HG02870 (cell line): ENCODE results near the gene PKNOX2.

Experiments used
- ATAC-seq: cut with Tn5 transposase; IDR thresholded peaks from one replicate; pipeline ENCODE4 v1.9.1; 2021; ENCODE audit warnings: mild to moderate bottlenecking, moderate library complexity; ENCODE audit not compliant: unreplicated experiment

Gene PKNOX2

DNA sequence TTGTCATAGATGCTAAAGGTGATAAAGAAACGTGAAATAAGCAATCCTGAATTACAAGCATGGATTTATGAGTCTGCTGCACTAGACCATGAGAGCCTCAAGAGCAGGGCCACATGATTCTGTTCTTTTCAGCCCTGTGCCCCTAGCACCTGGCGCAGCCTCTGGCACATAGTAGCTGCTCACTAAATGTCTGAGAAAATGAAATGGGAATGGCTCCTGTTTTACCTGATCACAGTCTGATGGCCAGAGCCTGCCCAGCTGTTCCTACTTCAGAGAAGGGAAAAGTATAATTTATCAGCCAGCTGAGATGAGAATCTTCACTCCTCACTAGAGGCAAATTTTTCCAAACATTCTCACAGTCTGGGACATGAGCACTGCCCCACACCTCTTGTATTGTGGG lies 10.7 kb upstream of the PKNOX2 start:
- no peak for ATAC-seq

DNA sequence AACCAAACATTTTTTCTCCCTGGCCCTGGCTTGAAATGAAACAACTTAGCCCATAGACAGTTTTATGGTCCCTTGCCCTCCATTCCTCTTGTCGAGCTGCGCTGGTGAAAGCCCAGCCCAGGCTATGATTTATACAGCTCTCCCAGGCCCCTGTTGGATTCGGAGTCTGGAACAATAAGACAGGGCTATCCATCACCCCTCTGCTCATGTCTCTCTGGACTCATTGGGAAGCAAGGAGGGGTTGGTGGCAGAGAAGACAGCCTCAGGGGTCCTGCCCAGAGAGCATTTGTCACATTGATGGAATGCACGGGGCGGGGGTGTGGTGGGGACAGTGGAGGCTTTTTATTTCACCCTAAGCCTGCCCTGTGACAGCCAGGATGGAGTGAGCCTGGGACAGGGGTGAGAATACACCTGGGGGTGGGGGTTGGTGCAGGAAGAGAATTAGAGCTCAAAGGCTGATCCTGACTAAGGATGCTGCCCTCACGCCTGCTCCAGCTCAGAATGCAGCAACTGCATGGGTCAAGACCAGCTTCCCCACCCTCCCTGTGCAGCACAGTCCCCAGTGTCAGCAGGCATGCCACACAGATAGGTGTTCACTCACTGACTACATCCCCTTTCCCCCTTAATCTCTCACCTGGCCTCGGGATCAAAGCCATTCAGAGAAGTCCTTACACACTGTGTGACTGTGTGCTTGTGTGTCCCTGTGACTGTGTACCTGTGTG lies 10.0 kb upstream of the PKNOX2 start:
- ATAC-seq = no peak

DNA sequence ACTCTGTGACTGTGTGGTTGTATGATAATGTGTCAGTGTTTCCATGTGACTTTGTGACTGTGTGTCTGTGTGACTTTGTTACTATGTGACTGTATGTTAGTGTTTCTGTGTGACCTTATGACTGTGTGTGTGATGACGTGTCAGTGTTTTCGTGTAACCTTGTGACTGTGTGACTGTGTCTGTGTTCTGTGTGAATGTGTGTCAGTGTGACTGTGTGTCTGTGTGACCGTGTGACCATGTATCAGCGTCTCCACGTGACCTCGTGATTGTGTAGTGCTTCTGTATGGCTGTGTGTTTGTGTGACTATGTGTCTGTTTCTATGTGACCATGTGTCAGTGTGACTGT lies 9.5 kb upstream of the PKNOX2 start:
- no peak for ATAC-seq

DNA sequence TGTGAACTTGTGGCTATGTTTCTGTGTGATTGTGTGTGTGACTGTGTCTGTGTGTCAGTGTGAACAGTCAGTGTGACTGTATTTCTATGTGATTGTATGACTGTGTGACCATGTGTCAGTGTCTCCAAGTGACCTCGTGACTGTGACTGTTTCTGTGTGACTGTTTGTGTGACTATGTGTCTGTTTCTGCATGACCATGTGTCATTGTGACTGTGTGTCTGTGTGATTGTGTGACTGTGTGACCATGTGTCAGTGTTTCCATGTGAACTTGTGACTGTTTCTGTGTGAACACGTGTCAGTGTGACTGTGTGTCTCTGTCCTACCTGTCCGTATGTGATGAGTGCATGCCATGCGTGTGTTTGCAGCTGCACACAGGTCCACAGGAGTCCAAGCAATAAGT lies 8.8 kb upstream of the PKNOX2 start:
- ATAC-seq = no peak

DNA sequence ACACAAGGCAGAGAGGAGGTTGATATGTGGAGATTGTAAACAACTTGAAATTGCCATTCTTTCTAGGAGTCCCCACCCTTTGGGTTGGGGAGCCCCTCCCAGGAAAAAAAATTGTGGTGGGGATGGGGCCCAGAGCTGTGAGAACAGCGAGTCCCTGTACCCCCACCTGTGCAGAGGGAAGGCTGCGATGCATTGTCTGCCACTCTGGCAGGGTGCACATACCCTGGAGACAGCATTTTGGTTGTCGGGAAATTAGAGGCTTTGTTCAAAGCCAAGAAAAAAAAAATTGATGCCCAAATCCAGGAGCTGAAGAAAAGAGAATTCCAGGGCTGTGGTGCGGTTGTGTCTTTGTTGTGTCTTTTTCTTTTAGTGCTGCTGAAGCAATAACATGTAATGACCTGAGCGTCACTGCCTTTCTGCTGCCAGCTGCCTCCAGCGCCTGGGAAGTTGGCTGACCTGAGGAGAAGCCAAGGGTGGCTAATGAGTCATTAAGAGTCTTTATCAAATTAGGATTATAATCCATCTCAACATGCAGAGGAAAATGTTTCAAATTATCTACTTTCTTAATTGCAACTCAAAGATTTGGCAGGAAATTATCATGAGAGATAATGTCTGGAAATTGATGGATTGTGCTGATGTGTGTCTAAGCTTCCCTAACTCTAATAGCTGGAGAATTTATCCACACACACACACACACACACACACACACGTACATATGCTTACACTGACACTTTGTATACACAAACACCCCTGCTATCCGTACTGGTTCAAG lies 8.0 kb upstream of the PKNOX2 start:
- ATAC-seq = no peak

DNA sequence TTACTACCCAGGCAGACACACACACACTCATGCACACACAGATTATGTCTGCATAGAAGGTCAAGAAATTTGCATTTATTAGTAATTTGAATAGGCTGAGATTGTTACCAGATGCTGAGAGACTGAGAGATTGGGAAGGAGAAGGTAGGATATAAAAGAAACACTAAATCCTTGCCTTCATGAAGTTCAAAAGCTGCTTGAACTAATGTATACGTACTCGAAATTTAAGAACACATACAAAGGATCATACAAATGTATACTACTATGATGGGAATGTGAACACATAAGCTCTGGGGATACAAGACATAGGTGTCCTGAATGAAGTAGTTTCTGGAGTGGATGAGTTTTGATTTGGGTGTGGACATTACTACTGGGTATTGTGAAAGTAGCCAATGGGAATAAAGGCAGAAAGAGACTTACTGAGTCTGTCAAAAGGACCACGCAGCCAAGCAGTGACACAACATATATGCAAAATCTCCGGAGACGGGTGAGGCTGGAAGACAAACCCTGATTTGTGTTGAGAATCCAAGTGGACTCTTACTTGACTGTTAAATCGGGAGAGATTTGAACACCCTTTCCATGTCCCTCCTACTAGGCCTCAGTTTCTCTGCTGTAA lies 7.3 kb upstream of the PKNOX2 start:
- ATAC-seq = no peak

DNA sequence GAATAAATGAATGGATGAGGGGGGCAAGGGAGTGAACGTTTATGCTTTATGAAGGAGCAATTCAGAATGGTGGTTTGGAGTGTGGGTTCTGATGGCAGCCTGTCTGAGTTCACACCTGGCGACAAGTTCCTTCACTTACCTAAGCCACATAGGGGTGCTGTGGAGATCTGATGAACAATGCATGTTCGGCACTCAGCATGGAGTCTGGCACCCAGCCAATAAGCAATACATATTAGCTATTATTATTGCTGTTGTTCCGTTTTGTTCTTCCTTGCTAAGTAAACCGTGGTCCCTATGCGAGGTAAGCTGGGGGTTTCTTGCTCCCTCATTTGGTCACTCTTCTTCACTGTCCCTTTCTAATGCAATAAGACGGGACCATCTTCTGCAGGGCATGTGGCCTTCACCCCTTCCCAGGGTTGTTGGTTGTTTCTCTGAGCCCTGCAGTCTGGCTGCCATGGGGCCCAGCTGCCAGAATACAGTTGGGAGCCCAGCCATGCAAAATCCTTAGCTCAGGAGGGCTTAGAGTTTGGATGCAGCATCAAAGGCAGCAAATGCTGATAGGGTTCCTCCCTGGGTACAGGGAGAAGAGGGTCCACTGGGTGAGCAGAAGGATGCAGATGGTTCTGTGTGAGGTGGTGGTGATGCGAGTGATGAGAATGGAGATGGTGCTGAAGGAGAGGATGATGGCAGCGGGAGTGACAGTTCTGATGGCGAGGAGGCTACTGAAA lies 6.4 kb upstream of the PKNOX2 start:
- ATAC-seq = no peak

DNA sequence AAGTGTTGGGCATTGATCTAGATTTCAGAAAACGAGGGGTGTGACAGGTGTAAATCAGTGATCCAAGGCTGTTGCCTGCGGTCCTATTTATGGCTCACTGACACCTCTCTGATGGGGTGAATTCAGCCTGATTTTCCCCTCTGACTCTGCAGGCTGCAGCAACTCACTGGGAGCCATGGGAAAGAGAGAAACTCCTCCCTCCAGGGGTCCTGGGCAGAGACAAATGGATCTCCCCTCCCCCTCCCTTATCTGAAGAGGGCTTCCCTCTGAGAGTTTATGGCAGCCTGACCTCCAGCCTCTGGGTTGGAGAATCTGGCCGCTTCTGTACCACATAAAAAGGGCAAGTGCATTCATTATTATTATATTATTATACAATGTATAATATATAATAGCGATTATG lies 1.8 kb upstream of the PKNOX2 start:
- no peak for ATAC-seq

DNA sequence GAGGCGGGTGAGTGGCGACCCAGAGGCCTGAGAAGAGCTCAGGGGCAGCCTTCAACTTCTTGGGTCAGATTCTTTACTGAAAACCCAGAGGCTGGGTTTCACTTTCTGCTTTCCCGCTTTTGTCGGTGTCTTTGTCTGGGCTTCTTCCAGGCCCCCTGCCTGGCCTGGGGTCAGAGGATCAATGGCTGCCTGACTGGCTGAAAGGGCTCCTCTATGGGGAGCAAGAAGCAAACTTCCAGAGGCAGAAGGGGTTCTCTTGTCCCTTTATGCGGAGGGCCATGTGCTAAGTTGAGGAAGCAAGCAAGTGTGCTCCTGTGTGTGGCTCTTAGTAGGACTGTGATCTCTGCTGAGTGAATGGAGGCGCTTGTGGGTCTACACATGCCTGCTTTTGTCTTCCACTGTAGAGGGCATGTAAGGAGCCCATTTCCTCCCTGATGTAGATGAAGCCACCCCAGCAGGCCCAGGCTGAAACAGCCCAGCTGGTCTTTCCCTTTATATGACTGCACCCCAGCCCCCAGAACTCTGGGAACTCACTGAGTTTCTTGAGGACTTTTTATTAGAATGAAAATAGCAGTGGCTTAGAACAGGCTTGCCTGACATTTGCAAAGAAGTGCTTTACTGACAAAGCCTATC lies 1.0 kb upstream of the PKNOX2 start:
- ATAC-seq = no peak

DNA sequence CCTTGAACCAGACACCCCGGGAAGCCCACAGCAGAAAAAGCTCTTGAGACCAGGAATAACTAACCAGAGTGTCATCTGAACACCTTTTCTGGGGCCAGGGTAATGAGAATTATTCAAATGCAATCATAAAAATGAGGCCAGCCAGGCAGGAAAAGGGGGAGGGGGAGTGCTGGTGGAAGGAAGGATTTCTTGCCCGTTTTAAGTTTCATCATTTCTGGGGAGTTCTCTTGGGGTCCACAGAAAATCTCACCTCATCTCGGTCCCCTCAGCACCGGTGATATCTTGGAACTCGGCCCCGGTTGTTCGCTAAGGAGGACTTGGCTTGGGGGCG lies 495 bp upstream of the PKNOX2 start:
- ATAC-seq = no peak

DNA sequence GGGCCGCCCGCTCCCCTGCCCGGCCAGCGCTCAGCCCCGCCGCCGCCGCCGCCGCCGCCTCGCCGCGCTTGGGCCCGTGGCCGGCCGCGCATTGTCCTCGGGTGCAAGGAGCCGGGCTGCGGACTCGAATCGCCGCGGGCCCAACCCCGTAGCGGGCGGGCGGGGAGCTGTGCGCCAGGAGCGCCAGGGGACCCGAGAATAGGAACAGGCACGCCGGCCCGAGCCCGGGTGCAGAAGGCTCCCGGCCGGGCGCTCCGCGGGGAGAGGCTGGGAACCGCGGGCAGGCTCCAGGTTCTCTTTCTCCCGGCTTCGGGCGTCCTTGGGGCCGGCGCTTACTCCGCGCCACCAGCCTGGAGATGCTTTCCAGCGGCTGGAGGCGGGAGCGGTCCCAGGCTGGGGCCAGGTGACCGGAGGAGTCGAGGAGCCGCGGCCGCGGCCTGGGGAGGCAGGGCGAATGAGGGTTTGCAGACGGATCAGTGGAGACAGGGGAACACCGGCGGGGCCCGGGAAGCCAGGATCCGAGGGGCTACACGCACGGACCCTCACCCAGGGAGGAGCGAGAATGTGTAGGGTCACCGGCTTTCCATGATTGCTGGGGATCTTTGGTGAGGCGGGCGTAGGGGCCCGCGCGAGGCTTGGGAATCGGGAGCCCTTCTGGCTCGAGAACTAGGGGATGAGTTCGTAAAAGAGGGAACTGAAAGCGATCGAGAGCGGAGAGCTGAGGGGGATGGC lies 726 bp downstream of the PKNOX2 start:
- ATAC-seq = no peak

DNA sequence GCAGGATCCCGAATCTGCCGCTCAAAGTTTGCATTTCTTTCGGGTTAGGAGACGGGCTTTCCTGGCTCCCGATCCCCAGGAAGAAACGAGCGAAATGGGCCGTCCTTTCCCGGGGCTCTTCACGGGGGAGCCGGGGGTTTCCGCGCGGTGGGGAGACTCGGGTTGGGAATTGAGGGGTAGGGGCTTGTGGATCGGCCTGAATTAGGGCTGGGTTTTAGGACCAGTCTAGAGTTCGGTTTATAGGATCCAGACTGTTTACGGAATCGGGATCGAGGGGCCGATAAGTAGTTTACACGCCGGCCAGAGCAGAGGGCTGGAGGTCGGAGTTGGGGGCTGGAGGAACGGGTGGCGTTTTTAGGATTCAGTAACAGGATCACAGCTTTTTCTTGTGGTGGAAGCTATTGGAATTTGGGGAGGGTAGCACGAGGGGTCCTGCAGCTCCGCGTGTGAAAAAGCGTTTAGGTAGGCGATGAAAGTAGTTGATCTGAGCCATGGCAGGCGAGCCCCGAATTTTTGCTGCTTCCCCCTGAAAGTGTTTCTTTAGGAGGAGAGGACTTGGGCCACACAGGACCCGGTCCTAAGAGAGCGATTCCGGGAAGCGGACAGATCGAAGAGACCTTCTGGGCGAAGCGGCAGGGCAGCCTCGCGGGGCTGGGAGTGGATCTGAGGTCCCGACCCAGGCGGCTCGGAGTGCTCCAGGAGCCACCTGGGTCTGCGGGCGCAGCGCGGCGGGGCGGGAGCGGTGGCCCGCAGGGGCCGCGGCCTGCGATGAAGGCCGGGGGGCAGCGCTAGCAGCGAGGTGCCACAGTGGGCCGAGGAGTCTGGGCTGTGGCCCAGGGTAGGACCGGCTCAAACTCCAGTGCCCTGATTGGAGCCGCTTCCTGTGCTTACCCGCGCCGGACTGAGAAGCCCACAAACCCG lies 1.6 kb downstream of the PKNOX2 start:
- ATAC-seq = no peak

DNA sequence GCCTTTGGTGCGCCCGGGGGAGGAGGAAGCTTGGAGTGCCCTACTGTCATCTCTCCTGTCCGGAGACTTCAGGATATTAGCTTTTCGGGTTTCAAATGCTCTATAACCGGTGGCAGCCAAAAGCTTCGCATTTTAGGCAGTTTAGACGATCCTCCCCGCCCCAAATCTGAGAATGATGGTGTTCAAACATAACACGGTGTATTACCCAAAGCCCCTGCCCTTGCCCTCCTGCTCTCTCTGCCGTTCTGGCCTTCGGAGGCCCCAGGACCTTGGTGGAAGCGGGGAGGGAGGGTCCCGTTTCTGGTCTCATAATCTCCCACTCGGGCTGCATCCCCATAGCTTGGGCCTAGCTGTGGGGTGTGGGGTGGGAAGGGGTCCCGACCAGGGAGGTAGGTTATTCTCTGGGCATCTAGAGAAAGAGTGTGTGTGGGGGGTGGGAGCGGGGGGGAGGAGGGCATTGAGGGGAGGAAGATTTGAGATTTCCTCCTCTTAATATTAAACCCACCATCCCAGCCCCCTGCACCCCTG lies 2.3 kb downstream of the PKNOX2 start:
- ATAC-seq = no peak

DNA sequence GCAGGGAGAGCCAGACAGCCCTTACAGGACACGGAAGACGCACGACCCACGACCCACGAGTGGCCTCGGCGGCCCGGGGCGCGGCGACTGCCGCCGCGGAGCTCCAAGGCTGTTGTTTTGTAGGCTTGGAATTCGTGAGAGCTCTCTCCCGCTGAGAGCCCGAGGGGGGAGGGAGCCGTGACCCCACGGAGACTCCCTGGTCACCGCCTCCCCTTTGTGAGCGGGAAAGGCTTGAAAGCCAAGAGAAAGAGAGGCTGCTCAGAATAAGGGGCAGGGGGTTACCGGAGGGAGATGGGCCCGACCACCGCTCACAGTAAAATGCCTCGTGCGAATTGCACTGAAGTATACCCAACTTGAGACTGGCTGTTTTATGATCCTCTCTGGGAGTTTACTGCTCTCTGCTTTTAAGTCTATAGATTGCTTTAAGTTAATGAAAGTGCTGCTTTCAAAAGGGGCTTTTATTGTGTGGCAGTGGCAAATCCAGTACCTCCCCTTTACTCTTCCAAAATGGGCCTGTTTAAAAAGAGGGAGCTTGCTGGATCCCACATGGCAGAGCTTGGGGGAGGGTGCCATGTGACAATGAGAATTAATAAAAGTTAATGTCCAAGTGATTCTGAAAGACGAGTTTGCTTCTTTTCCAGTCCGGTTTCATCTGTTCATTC lies 2.9 kb downstream of the PKNOX2 start:
- ATAC-seq = no peak

DNA sequence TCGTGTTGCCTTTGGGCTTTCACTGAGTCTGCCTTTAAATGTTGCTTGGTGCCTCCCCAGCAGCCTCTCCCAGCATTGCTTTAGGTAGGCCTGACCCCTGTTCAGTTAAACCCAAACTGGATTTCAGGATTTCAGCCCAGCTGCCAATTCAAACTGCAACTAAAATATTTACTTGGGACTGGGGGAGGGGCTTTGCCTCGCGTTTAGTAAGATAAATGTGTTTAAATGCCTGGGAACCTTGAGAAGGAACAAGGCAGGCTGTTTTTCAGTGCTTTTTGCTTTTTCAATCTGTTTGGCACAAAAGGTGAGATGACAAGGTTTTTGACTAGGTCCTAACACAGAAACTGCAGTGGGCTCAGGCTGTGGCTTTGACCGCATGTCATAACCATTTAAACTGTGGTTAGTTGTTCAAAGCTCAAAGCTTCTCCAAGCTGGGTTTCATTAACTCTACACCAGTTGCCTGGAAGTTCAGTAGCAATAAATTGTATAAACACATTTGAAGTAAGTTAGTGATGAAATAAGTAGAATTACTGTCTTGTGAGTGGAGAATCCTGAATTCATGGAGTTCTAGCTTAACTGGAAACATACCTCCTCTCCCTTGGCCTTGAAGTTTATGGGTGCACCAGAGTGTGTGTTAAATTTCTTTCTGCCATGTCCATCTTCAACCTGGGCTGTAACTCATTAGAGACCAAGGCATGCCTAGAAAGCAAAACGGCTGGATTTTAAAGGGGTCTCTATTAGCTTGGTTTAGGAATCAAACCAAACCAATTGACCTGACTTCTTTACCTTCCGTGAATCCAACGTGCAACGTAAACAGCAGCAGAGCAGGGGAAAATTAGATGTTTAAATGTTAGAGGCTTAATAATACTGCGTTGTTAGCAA lies 3.6 kb downstream of the PKNOX2 start:
- ATAC-seq = no peak

DNA sequence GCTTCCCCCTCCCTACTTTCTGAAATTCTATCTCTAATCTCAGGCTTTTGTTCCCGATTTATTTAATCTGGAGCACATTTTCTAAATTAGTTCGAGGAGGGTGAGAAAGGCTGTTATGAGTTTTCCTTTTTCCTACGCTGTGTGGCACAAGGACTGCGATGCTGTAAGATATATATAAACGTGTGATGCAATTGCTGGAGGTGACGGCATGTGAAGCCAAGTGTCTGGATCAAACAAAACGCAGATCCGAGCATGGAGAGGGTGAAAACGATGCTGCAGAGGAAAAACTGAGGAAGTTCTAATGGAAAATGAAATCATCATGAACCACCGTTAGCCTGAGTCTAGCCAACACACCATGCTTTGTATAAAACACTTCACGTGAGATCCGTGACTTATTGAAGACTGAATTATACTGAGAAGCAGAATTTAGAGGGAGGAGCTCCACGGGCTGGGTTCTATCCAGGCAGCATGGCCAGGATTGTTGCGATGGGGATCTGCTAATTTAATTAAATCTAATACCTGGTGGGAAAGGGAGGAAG lies 4.4 kb downstream of the PKNOX2 start:
- ATAC-seq = no peak

DNA sequence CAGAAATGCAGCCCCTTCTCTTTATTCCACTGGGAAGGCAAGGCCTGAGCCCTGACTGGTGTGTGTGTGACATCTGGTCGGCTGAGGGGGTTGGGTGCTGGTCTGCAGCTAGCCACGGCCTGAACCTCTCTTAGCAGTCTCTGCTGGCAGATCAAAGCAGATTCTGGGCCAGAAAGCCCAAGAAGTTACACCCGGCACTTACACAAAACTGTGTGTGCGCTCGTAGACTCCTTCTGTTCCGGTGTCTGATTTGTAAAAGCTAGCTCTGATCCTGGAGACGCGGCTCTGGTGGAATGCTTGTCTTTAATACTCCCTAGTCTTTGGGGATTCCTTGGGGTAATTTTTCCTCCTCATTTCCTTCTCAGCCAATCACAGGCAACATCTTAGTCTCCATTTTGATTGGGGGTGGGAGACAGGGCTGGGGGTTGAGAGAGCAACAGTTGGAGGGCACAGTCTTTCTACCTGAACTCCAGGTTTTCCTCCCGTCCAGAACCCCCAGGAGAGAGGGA lies 5.5 kb downstream of the PKNOX2 start:
- no peak for ATAC-seq
